Stimulated activated CD8-positive, alpha-beta memory T cell treated with anti-CD3 and anti-CD28 coated beads, Interleukin-15, amount 100 ng/mL, for 4 hours (primary cell): ENCODE measurements around the gene SLC12A8.

Experiments
- DNase-seq, 2 donors: peaks; one replicate each; pipeline ENCODE4 v3.0.0-alpha.2; 2020; ENCODE audit warnings: low read depth in 2 of 2

SLC12A8 gene

GRCh38 chr3:125212509-125213363 is at the start of gene SLC12A8:
TSS of gene SLC12A8 (minus strand) at chr3:125212748. CDS start at chr3:125211349, 1,399 bp downstream.
- DNase-seq, result no peak

- no peak for DNase-seq
Observed at GRCh38 chr3:125262161-125262560, 49.6 kb upstream of the SLC12A8 start.

GRCh38 chr3:125261031-125261430 is 48.5 kb upstream of the SLC12A8 start:
- DNase-seq, result no peak

- no peak for DNase-seq
Observed at GRCh38 chr3:125260158-125260557, 47.6 kb upstream of the SLC12A8 start.

- no peak for DNase-seq
Observed at GRCh38 chr3:125257536-125257935, 45.0 kb upstream of the SLC12A8 start.

GRCh38 chr3:125256675-125257074 is 44.1 kb upstream of the SLC12A8 start:
- DNase-seq, result no peak

GRCh38 chr3:125250973-125251372 is 38.4 kb upstream of the SLC12A8 start:
- no peak for DNase-seq

- DNase-seq, result no peak
Observed at GRCh38 chr3:125246237-125246636, 33.7 kb upstream of the SLC12A8 start.

- no peak for DNase-seq
Observed at GRCh38 chr3:125245521-125245920, 33.0 kb upstream of the SLC12A8 start.

GRCh38 chr3:125240496-125240895 is 27.9 kb upstream of the SLC12A8 start:
- no peak for DNase-seq

- DNase-seq, result no peak
Observed at GRCh38 chr3:125239266-125239665, 26.7 kb upstream of the SLC12A8 start.

- no peak for DNase-seq
Observed at GRCh38 chr3:125238759-125239158, 26.2 kb upstream of the SLC12A8 start.

- no peak for DNase-seq
Observed at GRCh38 chr3:125236331-125236903, 23.9 kb upstream of the SLC12A8 start.

- no peak for DNase-seq
Observed at GRCh38 chr3:125234831-125235230, 22.3 kb upstream of the SLC12A8 start.

GRCh38 chr3:125232401-125232800 is 19.9 kb upstream of the SLC12A8 start:
- no peak for DNase-seq

- no peak for DNase-seq
Observed at GRCh38 chr3:125231895-125232294, 19.3 kb upstream of the SLC12A8 start.

GRCh38 chr3:125229707-125230106 is 17.2 kb upstream of the SLC12A8 start:
- no peak for DNase-seq

GRCh38 chr3:125229168-125229567 is 16.6 kb upstream of the SLC12A8 start:
- DNase-seq, result no peak

GRCh38 chr3:125221831-125222230 is 9.3 kb upstream of the SLC12A8 start:
- DNase-seq, result no peak

GRCh38 chr3:125220727-125221429 is 8.3 kb upstream of the SLC12A8 start:
- DNase-seq, result no peak

GRCh38 chr3:125220183-125220582 is 7.6 kb upstream of the SLC12A8 start:
- DNase-seq, result no peak

- no peak for DNase-seq
Observed at GRCh38 chr3:125219261-125219701, 6.7 kb upstream of the SLC12A8 start.

- no peak for DNase-seq
Observed at GRCh38 chr3:125214738-125215137, 2.2 kb upstream of the SLC12A8 start.
